Fibroblast of pulmonary artery (primary cell): ENCODE data around the gene DPM2.

ENCODE experiments used
- DNase-seq: peaks from one replicate; pipeline ENCODE4 v3.0.0-alpha.2; 2010; ENCODE audit warnings: low read depth
- H3K4me3 ChIP-seq: replicated peaks from 2 replicates; pipeline ENCODE4 v1.5.1; 2011; ENCODE audit warnings: low read depth, mild to moderate bottlenecking, control low read depth, low read length, moderate library complexity
- TF ChIP-seq, protein P1 (sequence below): IDR thresholded peaks from 2 replicates; pipeline ENCODE4 v1.5.1; 2011; ENCODE audit warnings: mild to moderate bottlenecking, control low read depth, low read length, inconsistent platforms; ENCODE audit errors: missing control alignments

Gene DPM2

DNA sequence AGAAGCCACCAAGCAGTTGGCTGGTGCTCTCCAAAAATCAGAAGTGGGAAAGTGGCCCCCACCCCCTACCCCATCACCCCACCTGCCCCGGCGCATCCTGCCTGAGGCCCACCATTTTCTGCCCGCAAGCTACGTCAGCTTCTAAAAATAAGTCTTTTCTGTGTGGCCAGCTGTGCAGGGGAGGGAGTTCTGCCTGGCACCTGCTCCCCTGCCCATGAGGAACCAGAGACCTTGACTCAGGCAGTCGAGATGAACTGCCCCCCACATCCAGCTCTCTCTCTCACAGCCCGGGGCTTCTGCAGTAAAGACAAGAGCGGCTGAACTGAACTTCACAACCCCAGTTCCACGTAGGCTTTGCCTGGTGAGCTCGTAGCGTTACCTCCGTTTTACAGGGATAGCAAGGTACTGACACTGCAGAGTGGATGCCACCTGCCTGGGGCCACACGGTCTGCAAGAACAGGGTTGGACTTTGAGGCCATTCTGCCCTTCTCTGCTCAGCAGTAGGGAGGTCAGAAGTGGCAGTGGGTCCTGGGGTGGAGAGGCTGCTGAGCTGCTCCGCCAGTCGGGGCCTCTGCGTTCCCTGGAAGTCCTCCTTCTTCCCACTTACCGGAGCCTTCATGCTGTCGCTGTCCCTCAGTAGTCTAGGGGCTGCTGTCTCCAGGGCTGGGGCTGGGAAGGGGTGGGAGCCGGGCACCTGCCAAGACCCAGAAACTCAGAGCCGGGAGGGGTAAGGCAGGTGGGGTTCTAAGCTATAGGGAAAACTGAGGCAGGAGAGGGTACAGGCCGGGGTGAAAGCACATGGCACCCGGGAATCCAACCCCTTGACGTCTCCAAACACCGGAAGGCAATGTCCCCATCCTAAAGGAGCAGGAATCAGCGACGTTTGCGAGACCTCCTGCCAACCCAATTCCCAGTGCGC, 21.6 kb downstream of the DPM2 start:
- peak overlapping the region; percentile 76 for H3K4me3 ChIP-seq
- TF ChIP-seq, protein P1, sequence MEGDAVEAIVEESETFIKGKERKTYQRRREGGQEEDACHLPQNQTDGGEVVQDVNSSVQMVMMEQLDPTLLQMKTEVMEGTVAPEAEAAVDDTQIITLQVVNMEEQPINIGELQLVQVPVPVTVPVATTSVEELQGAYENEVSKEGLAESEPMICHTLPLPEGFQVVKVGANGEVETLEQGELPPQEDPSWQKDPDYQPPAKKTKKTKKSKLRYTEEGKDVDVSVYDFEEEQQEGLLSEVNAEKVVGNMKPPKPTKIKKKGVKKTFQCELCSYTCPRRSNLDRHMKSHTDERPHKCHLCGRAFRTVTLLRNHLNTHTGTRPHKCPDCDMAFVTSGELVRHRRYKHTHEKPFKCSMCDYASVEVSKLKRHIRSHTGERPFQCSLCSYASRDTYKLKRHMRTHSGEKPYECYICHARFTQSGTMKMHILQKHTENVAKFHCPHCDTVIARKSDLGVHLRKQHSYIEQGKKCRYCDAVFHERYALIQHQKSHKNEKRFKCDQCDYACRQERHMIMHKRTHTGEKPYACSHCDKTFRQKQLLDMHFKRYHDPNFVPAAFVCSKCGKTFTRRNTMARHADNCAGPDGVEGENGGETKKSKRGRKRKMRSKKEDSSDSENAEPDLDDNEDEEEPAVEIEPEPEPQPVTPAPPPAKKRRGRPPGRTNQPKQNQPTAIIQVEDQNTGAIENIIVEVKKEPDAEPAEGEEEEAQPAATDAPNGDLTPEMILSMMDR, result no peak
- DNase-seq, result no peak

- H3K4me3 ChIP-seq, result no peak overlapping the region
- no peak for DNase-seq
Measured at GRCh38 chr9:127915325-127915752, 22.3 kb downstream of the DPM2 start.

DNA sequence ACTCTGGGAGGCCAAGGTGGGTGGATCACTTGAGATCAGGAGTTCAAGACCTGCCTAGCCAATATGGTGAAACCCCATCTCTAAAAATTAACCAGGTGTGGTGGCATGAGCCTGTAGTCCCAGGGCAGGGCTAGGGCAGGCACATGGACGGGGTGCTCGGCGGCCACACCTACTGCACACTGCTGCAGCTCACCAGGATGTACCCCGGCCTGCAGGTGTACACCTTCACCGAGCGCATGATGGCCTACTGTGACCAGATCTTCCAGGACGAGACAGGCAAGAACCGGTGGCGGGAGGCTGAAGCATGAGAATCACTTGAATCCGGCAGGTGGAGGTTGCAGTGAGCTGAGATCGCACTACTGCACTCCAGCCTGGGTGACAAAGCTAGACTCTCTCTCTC, 24.0 kb downstream of the DPM2 start:
- H3K4me3 ChIP-seq, result no peak overlapping the region
- no peak for DNase-seq
- TF ChIP-seq, protein P1, result no peak

More at GRCh38 chr9:127915325-127915752, 22.3 kb downstream of the DPM2 start:
- TF ChIP-seq, protein P1, result no peak

GRCh38 chr9:127912882-127913281, 24.8 kb downstream of the DPM2 start:
- TF ChIP-seq, protein P1, result no peak
- no peak for DNase-seq
- H3K4me3 ChIP-seq, result no peak overlapping the region

DNA sequence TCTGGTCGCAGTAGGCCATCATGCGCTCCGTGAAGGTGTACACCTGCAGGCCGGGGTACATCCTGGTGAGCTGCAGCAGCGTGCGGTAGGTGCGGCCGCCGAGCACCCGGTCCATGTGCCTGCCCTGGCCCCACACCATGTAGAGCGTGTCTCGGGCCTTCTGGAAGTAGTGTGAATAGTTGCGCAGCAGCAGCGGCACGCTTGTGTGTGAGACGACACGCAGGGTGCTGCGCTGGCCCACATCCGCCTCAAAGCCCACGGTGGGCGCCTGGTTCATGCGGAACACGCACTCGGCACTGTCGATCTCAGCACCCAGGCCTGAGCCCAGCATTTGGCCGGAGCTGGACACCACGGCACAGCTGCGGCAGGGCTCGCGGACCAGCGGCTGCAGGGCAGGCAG, 25.4 kb downstream of the DPM2 start:
- TF ChIP-seq, protein P1, result no peak
- no peak for DNase-seq
- no peak overlapping the region for H3K4me3 ChIP-seq

DNA sequence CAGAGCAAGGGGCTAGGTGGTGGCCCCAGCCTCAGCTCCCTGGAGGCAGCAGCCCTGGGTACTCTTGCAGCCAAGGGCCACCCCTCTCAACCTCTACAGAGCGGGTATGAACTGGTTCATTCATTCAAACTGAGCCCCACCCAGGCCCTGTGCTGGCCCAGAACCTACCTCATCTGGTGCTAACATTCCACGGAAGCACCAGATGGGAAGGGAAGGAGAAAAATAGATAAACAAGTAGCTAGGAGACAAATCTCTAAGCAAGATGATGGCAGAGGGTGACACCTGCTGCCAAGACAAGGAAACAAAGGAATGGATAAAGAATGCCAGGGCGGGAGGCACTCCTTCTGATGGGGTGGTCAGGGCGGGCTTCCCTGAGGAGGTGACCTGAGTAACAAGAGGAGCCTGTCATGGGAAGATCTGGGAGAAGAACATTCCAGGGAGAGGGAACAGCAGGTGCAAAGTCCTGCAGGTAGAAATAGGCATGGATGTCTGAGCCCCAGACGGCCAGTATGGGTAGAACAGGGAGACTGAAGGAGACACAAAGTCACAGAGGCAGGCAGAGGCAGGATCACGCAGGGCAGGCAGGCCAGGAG, 26.9 kb downstream of the DPM2 start:
- peak; percentile 34 for DNase-seq
- H3K4me3 ChIP-seq, result no peak overlapping the region
- TF ChIP-seq, protein P1, result no peak

GRCh38 chr9:127909839-127910273, 27.8 kb downstream of the DPM2 start:
- no peak overlapping the region for H3K4me3 ChIP-seq
- DNase-seq, result no peak
- TF ChIP-seq, protein P1, result no peak
